Neural cell (in vitro differentiated cells): Measurements from ENCODE around the gene UBN1. TPM values are rescaled to one million over a fixed set of nuclear protein-coding genes. Genes with fewer than 3 reads are reported as not detected.

Source experiments
- H2AFZ ChIP-seq: fragments of 200-600, 300-800 bp; sonication (generic), shearing (Covaris generic); 2 replicates; pipeline ENCODE4 v1.6.0; 2014; ENCODE audit warnings: low read depth, mild to moderate bottlenecking, antibody characterized with exemption, low read length, moderate library complexity
- H3F3A ChIP-seq: fragments of 200-600 bp; shearing (Covaris generic); 2 replicates; pipeline ENCODE4 v1.6.1; 2016; ENCODE audit warnings: mild to moderate bottlenecking, moderate library complexity, mixed read lengths, antibody characterized with exemption, low read length; ENCODE audit not compliant: insufficient read depth, poor library complexity, severe bottlenecking
- H3K27ac ChIP-seq: fragments of 200-600, 300-800 bp; sonication (generic), shearing (Covaris generic); 2 replicates; pipeline ENCODE4 v1.5.1; 2014; ENCODE audit warnings: mild to moderate bottlenecking, low read length, moderate library complexity
- H3K27me3 ChIP-seq: fragments of 300-800, 200-600 bp; sonication (generic), shearing (Covaris generic); 2 replicates; pipeline ENCODE4 v1.6.0; 2014; ENCODE audit warnings: mild to moderate bottlenecking, low read depth, low read length, moderate library complexity; ENCODE audit not compliant: insufficient read depth
- H3K36me3 ChIP-seq: fragments of 300-800, 200-600 bp; sonication (generic), shearing (Covaris generic); 2 replicates; pipeline ENCODE4 v1.5.1; 2014; ENCODE audit warnings: mild to moderate bottlenecking, antibody characterized with exemption, low read length, moderate library complexity; ENCODE audit not compliant: insufficient read depth
- H3K4me2 ChIP-seq: fragments of 300-800, 200-600 bp; sonication (generic), shearing (Covaris generic); 2 replicates; pipeline ENCODE4 v1.6.0; 2014; ENCODE audit warnings: mild to moderate bottlenecking, low read length
- H3K4me3 ChIP-seq: fragments of 300-800, 200-600 bp; sonication (generic), shearing (Covaris generic); 2 replicates; pipeline ENCODE4 v1.5.1; 2014; ENCODE audit warnings: mild to moderate bottlenecking, low read length, moderate library complexity
- H3K79me2 ChIP-seq: fragments of 200-600 bp; shearing (Covaris generic); replicated peaks from 2 replicates; pipeline ENCODE4 v1.6.0; 2014; ENCODE audit warnings: mild to moderate bottlenecking, low read length, moderate library complexity; ENCODE audit not compliant: insufficient read depth
- H3K9ac ChIP-seq: fragments of 300-800, 200-600 bp; sonication (generic), shearing (Covaris generic); 2 replicates; pipeline ENCODE4 v1.6.1; 2016; ENCODE audit warnings: mild to moderate bottlenecking, low read length, mixed read lengths
- H3K9me2 ChIP-seq: fragments of 200-600 bp; shearing (Covaris generic); 2 replicates; pipeline ENCODE4 v1.6.1; 2016; ENCODE audit warnings: mild to moderate bottlenecking, low read length, mixed read lengths; ENCODE audit not compliant: insufficient read depth
- H3K9me3 ChIP-seq: fragments of 200-600, 300-800 bp; sonication (generic), shearing (Covaris generic); 2 replicates; pipeline ENCODE4 v1.6.1; 2016; ENCODE audit warnings: mild to moderate bottlenecking, mixed run types, low read length, moderate library complexity, mixed read lengths
- H4K20me1 ChIP-seq: fragments of 200-600 bp; shearing (Covaris generic); 2 replicates; pipeline ENCODE4 v1.6.1; 2016; ENCODE audit warnings: mild to moderate bottlenecking, mixed run types; ENCODE audit not compliant: insufficient read depth
- CTCF ChIP-seq: fragments of 450-650 bp; IDR thresholded peaks from 2 replicates; pipeline ENCODE4 v1.5.1; 2014; ENCODE audit warnings: antibody characterized with exemption, mild to moderate bottlenecking, moderate library complexity; ENCODE audit not compliant: poor library complexity, severe bottlenecking
- EP300 ChIP-seq: fragments of 450-650 bp; conservative IDR thresholded peaks from 2 replicates; pipeline ENCODE4 v1.6.1; 2014; ENCODE audit warnings: antibody characterized with exemption, mild to moderate bottlenecking, moderate library complexity; ENCODE audit not compliant: poor library complexity, severe bottlenecking
- EZH2 ChIP-seq: fragments of 200-600, 300-800 bp; shearing (Covaris generic), sonication (generic); IDR thresholded peaks from 2 replicates; pipeline ENCODE4 v1.6.1; 2014; ENCODE audit warnings: antibody characterized with exemption, low read length, borderline replicate concordance, mild to moderate bottlenecking; ENCODE audit not compliant: insufficient read depth, poor library complexity, severe bottlenecking
- MXI1 ChIP-seq: fragments of 450-650 bp; conservative IDR thresholded peaks from 2 replicates; pipeline ENCODE4 v1.6.1; 2014; ENCODE audit warnings: antibody characterized with exemption, mild to moderate bottlenecking; ENCODE audit not compliant: poor library complexity, severe bottlenecking
- POLR2AphosphoS5 ChIP-seq: IDR thresholded peaks from 2 replicates; pipeline ENCODE4 v1.6.1; 2012
- RAD21 ChIP-seq: fragments of 450-650 bp; conservative IDR thresholded peaks from 2 replicates; pipeline ENCODE4 v1.6.1; 2014; ENCODE audit warnings: antibody characterized with exemption, mild to moderate bottlenecking, moderate library complexity
- REST ChIP-seq: IDR thresholded peaks from 2 replicates; pipeline ENCODE4 v1.6.1; 2012; ENCODE audit warnings: borderline replicate concordance
- SMC3 ChIP-seq: fragments of 450-650 bp; conservative IDR thresholded peaks from 2 replicates; pipeline ENCODE4 v1.6.1; 2014; ENCODE audit warnings: antibody characterized with exemption, mild to moderate bottlenecking, moderate library complexity; ENCODE audit not compliant: poor library complexity
- TAF1 ChIP-seq: IDR thresholded peaks from 2 replicates; pipeline ENCODE4 v1.6.1; 2012; ENCODE audit warnings: low read depth
- polyA plus RNA-seq: library from polyadenylated mRNA; depleted of rRNA; stranded (reverse); fragments of >200 nt; gene quantifications from 2 replicates; pipeline ENCODE4 v1.2.3, GENCODE V29; 2014

UBN1 gene
- polyA plus RNA-seq, 1 donor from 2014 or later = 17.1 TPM

- no peaks in the 10 kb centered on the region for H4K20me1 ChIP-seq
- H3K36me3 ChIP-seq = no peaks in the 10 kb centered on the region
- H3K79me2 ChIP-seq = no peaks in the 10 kb centered on the region
- no peaks in the 10 kb centered on the region for H3K27me3 ChIP-seq
- no peaks in the 10 kb centered on the region for H3K9me2 ChIP-seq
- no peak overlapping the region for H3K4me2 ChIP-seq
- TF ChIP-seq EP300 (no peak), RAD21 (no peak), SMC3 (no peak), MXI1 (no peak), EZH2 (no peak), POLR2AphosphoS5 (no peak), TAF1 (no peak), CTCF (no peak), REST (no peak)
- H3K27ac ChIP-seq = no peak overlapping the region
- no peaks in the 10 kb centered on the region for H3F3A ChIP-seq
- H3K9me3 ChIP-seq = no peaks in the 10 kb centered on the region
- no peak overlapping the region for H3K4me3 ChIP-seq
- no peak overlapping the region for H3K9ac ChIP-seq
- H2AFZ ChIP-seq = no peak overlapping the region
Observed at GRCh38 chr16:4918781-4919251, 71.5 kb downstream of the UBN1 start.

- TF ChIP-seq EP300 (no peak), SMC3 (no peak), CTCF (no peak)
- Histone ChIP-seq H3K9ac (no peak overlapping the region), H3K9me2 (no peaks in the 10 kb centered on the region), H3K27ac (no peak overlapping the region), H3F3A (no peaks in the 10 kb centered on the region), H4K20me1 (no peaks in the 10 kb centered on the region), H3K27me3 (no peaks in the 10 kb centered on the region), H3K4me2 (no peak overlapping the region), H3K36me3 (no peaks in the 10 kb centered on the region), H3K9me3 (no peaks in the 10 kb centered on the region), H3K4me3 (no peak overlapping the region), H3K79me2 (no peaks in the 10 kb centered on the region), H2AFZ (no peak overlapping the region)
Observed at GRCh38 chr16:4920826-4921225, 73.5 kb downstream of the UBN1 start.
